IMR-90 (cell line): Measurements from ENCODE around the gene HIVEP1. TPM values are rescaled to one million over a fixed set of nuclear protein-coding genes. Genes with fewer than 3 reads are reported as not detected.

Source experiments
- ATAC-seq: fragments of 200-7000 bp; cut with Tn5 transposase; 2 replicates; pipeline ENCODE4 v1.9.1; 2020; ENCODE audit warnings: low read depth, mild to moderate bottlenecking, moderate library complexity
- BruUV-seq: library from RNA; stranded (reverse); fragments of 400-500 nt; replicated peaks from 2 replicates; lab custom pipeline; 2021; lab: Mats Ljungman, UMichigan
- CTCF ChIA-PET: fragments of 300-600 bp; formaldehyde crosslinking; extraction: SDS; loops from one replicate; lab custom pipeline; 2021; ENCODE audit warnings: antibody characterized with exemption; lab: Yijun Ruan, JAX
- POLR2A ChIA-PET: fragments of 300-600 bp; sonication (Branson Sonifier 250); formaldehyde crosslinking; loops from one replicate; lab custom pipeline; 2022; ENCODE audit warnings: antibody characterized with exemption; ENCODE audit not compliant: unreplicated experiment; lab: Charles Lee
- DNase-seq: peaks from one replicate; pipeline ENCODE4 v3.0.0; 2013
- H2AFZ ChIP-seq: replicated peaks from 2 replicates; pipeline ENCODE3; 2013; ENCODE audit warnings: low read length, mild to moderate bottlenecking; ENCODE audit not compliant: poor library complexity
- H2AK5ac ChIP-seq: 2 replicates; pipeline ENCODE4 v1.6.1; 2013; ENCODE audit warnings: low read depth, low read length, inconsistent platforms
- H2AK9ac ChIP-seq: replicated peaks from 2 replicates; pipeline ENCODE3; 2013; ENCODE audit warnings: mild to moderate bottlenecking, low read depth, low read length, moderate library complexity; ENCODE audit not compliant: poor library complexity
- H2BK120ac ChIP-seq: 2 replicates; pipeline ENCODE4 v1.6.1; 2013; ENCODE audit warnings: low read depth, low read length, inconsistent platforms
- H2BK15ac ChIP-seq: 3 replicates; pipeline ENCODE4 v1.6.1; 2013; ENCODE audit warnings: low read depth, low read length, inconsistent platforms
- H2BK20ac ChIP-seq: 2 replicates; pipeline ENCODE4 v1.6.1; 2013; ENCODE audit warnings: low read depth, mild to moderate bottlenecking, inconsistent platforms, low read length, moderate library complexity
- H2BK5ac ChIP-seq: 2 replicates; pipeline ENCODE4 v1.6.1; 2013; ENCODE audit warnings: mild to moderate bottlenecking, low read depth, low read length, inconsistent platforms; ENCODE audit not compliant: poor library complexity, severe bottlenecking
- H3K14ac ChIP-seq: replicated peaks from 2 replicates; pipeline ENCODE4 v1.6.1; 2013; ENCODE audit warnings: low read depth, low read length, inconsistent platforms
- H3K18ac ChIP-seq: 2 replicates; pipeline ENCODE4 v1.6.1; 2013; ENCODE audit warnings: low read depth, low read length, control low read depth
- H3K23ac ChIP-seq: 2 replicates; pipeline ENCODE4 v1.6.1; 2013; ENCODE audit warnings: low read depth, low read length, inconsistent platforms
- H3K27ac ChIP-seq: 2 replicates; pipeline ENCODE4 v1.5.1; 2013; ENCODE audit warnings: mild to moderate bottlenecking, control low read depth, low read length; ENCODE audit not compliant: insufficient read depth
- H3K27me3 ChIP-seq: 2 replicates; pipeline ENCODE4 v1.6.1; 2013; ENCODE audit warnings: low read length; ENCODE audit not compliant: control insufficient read depth, insufficient read depth
- H3K36me3 ChIP-seq: 2 replicates; pipeline ENCODE4 v1.6.1; 2013; ENCODE audit warnings: low read length, mixed read lengths; ENCODE audit not compliant: control insufficient read depth, insufficient read depth
- H3K4ac ChIP-seq: 2 replicates; pipeline ENCODE4 v1.6.1; 2013; ENCODE audit warnings: low read depth, low read length, inconsistent platforms
- H3K4me1 ChIP-seq: 2 replicates; pipeline ENCODE4 v1.6.1; 2013; ENCODE audit warnings: low read length, mixed read lengths; ENCODE audit not compliant: control insufficient read depth, insufficient read depth
- H3K4me2 ChIP-seq: 2 replicates; pipeline ENCODE4 v1.6.1; 2013; ENCODE audit warnings: low read depth, mild to moderate bottlenecking, control low read depth, low read length, moderate library complexity
- H3K4me3 ChIP-seq: 2 replicates; pipeline ENCODE4 v1.5.1; 2013; ENCODE audit warnings: low read depth, mild to moderate bottlenecking, control low read depth, low read length, moderate library complexity; ENCODE audit not compliant: insufficient read depth
- H3K56ac ChIP-seq: 2 replicates; pipeline ENCODE4 v1.6.1; 2013; ENCODE audit warnings: low read length, inconsistent platforms; ENCODE audit not compliant: insufficient read depth; ENCODE audit errors: extremely low read depth
- H3K79me1 ChIP-seq, 2 experiments: 2 replicates each; pipeline ENCODE4 v1.6.1; 2013; ENCODE audit warnings: low read length in 2 of 2, inconsistent platforms in 1 of 2, low read depth in 1 of 2
- H3K9ac ChIP-seq: 2 replicates; pipeline ENCODE4 v1.6.1; 2013; ENCODE audit warnings: low read depth, low read length, control low read depth
- H3K9me1 ChIP-seq: 2 replicates; pipeline ENCODE4 v1.6.1; 2013; ENCODE audit warnings: low read length, inconsistent platforms; ENCODE audit not compliant: insufficient read depth
- H3K9me3 ChIP-seq: 2 replicates; pipeline ENCODE4 v1.6.1; 2013; ENCODE audit warnings: low read length; ENCODE audit not compliant: control insufficient read depth, insufficient read depth
- H4K20me1 ChIP-seq: 2 replicates; pipeline ENCODE4 v1.6.1; 2013; ENCODE audit warnings: low read length, inconsistent platforms; ENCODE audit not compliant: insufficient read depth
- H4K5ac ChIP-seq: 2 replicates; pipeline ENCODE4 v1.6.1; 2013; ENCODE audit warnings: mild to moderate bottlenecking, low read depth, low read length, control low read depth
- H4K8ac ChIP-seq, 2 experiments: 2 replicates each; pipeline ENCODE4 v1.6.1; 2013; ENCODE audit warnings: low read depth in 2 of 2, low read length in 2 of 2, control low read depth in 1 of 2, inconsistent platforms in 1 of 2
- H4K91ac ChIP-seq: 2 replicates; pipeline ENCODE4 v1.6.1; 2013; ENCODE audit warnings: low read depth, low read length, inconsistent platforms; ENCODE audit not compliant: insufficient read depth
- CEBPB ChIP-seq: IDR thresholded peaks from 2 replicates; pipeline ENCODE4 v1.6.1; 2012; ENCODE audit warnings: low read depth, low read length, improper control_type of control experiment
- MAFK ChIP-seq: IDR thresholded peaks from 2 replicates; pipeline ENCODE4 v1.6.1; 2012; ENCODE audit warnings: low read depth, low read length, improper control_type of control experiment
- MAZ ChIP-seq: IDR thresholded peaks from 2 replicates; pipeline ENCODE4 v1.6.1; 2012; ENCODE audit warnings: low read depth, mild to moderate bottlenecking, low read length, improper control_type of control experiment, moderate library complexity, borderline replicate concordance
- RAD21 ChIP-seq: IDR thresholded peaks from 2 replicates; pipeline ENCODE4 v1.6.1; 2012; ENCODE audit warnings: low read length, improper control_type of control experiment
- WGBS, 2 experiments: methylation state at CpG; one replicate each; pipeline versions ENCODE4 v1.1.5 to v1.1.7; 2013; ENCODE audit warnings: missing lambda C conversion rate in 2 of 2; ENCODE audit not compliant: insufficient read length in 1 of 2; ENCODE audit errors: extremely low coverage in 2 of 2; 5-methylcytosine and 5-hydroxymethylcytosine counted together
- dilution Hi-C: fragments of 300-500 bp; cut with HindIII; formaldehyde crosslinking; loops from one replicate; pipeline ENCODE4 v1.14.3; 2018; ENCODE audit warnings: low sequenced_read_pairs; ENCODE audit not compliant: unreplicated experiment
- in situ Hi-C: fragments of 300-500 bp; cut with MboI; formaldehyde crosslinking; loops from 3 replicates; pipeline ENCODE4 v1.14.3; 2019; ENCODE audit warnings: low sequenced_read_pairs, inconsistent platforms, mixed read lengths
- intact Hi-C: fragments of 100-400 bp; cut with micrococcal nuclease; formaldehyde crosslinking; loops from 2 replicates; pipeline ENCODE4 v1.10.0; 2022
- polyA plus RNA-seq, 3 experiments: library from polyadenylated mRNA; depleted of rRNA; stranded (reverse); fragments of >200 nt; gene quantifications; 2 replicates each; pipeline ENCODE4 v1.2.3, GENCODE V29; 2012; ENCODE audit warnings: low replicate concordance in 1 of 3
- total RNA-seq: library from RNA; depleted of rRNA; stranded (reverse); fragments of >200 nt; gene quantifications from 2 replicates; pipeline ENCODE4 v1.2.3, GENCODE V29; 2012
- TF ChIP-seq, protein P1 (sequence below): fragments of 150-350 bp; IDR thresholded peaks from 2 replicates; pipeline ENCODE4 v1.6.1; 2017; ENCODE audit warnings: mild to moderate bottlenecking, antibody characterized with exemption, low read length, low read depth
- TF ChIP-seq, protein P2 (sequence below): conservative IDR thresholded peaks from 2 replicates; pipeline ENCODE4 v1.5.1; 2012; ENCODE audit warnings: mild to moderate bottlenecking, low read depth, low read length, improper control_type of control experiment

HIVEP1 gene
- total and polyA plus RNA-seq, 2 of the 4 experiments (the other 2 are of a cell fraction): 13.0 to 17.2 TPM

DNA sequence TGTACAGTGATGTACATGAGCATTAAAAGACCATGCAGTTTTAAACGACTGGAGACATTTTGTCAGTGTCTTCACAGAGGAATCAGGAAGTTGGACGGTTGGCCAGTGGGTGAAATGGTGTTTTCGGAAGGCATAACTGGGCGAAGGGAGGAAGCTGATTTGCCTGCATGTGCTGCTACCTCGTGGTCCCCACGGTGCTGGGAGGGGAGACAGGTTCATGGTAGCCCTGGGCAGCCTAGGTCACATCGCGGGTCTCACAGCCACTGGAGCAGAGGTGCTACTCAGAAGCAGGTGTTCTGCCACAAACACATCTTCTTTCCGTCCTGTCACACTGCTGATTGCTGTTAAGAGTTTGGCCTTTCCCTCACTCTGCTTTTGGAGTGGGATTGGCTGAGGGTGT, 35.2 kb downstream of the HIVEP1 start:
- H2BK120ac ChIP-seq: no peak overlapping the region
- WGBS, 2 experiments: 92% methylated on average over 6 of the region's 9 CpGs; no CpG with 5 or more reads in 1 of the 2 experiments
- BruUV-seq: no TSS peak

More for the DNA sequence above, 35.2 kb downstream of the HIVEP1 start:
- no peak overlapping the region for H2AFZ ChIP-seq
- H3K14ac ChIP-seq: 0 out of 2 replicates have a peak overlapping the region, but pooled peaks have one; percentile 39
- H4K5ac ChIP-seq: no peak overlapping the region
- H3K18ac ChIP-seq: no peak overlapping the region
- no peak overlapping the region for H3K4me3 ChIP-seq
- H3K56ac ChIP-seq: no peak overlapping the region
- POLR2A ChIA-PET: no interaction called here
- H3K9me3 ChIP-seq: no peaks in the 10 kb centered on the region
- intact Hi-C loops: no loop called here
- peaks cover 16% of the 10 kb centered on the region for H3K9me1 ChIP-seq
- peak overlapping the region; percentile 57 for H2AK9ac ChIP-seq
- DNase-seq (no peak), ATAC-seq (no peak)
- H4K8ac ChIP-seq: no peak overlapping the region
- H3K23ac ChIP-seq: no peak overlapping the region
- H3K36me3 ChIP-seq: no peaks in the 10 kb centered on the region
- H2BK15ac ChIP-seq: no peak overlapping the region
- H3K4ac ChIP-seq: peak overlapping the region; percentile 40; the same call in 1 of the 2 replicates
- 0 out of 2 replicates have a peak, but pooled peaks cover 3% of the 10 kb centered on the region for H4K20me1 ChIP-seq
- no peak overlapping the region for H3K4me2 ChIP-seq
- dilution Hi-C loops: no loop called here
- no peak overlapping the region for H3K9ac ChIP-seq
- CTCF ChIA-PET: no interaction called here
- H2AK5ac ChIP-seq: peak overlapping the region; percentile 23; the same call in 1 of the 2 replicates
- H2BK5ac ChIP-seq: no peak overlapping the region
- peaks cover 12% of the 10 kb centered on the region for H3K4me1 ChIP-seq
- H4K91ac ChIP-seq: no peak overlapping the region; the same call in 1 of the 2 replicates
- H2BK20ac ChIP-seq: 0 out of 2 replicates have a peak overlapping the region, but pooled peaks have one; percentile 5
- TF ChIP-seq MAZ (no peak), RAD21 (no peak), CEBPB (no peak), MAFK (no peak)
- TF ChIP-seq, protein P1, sequence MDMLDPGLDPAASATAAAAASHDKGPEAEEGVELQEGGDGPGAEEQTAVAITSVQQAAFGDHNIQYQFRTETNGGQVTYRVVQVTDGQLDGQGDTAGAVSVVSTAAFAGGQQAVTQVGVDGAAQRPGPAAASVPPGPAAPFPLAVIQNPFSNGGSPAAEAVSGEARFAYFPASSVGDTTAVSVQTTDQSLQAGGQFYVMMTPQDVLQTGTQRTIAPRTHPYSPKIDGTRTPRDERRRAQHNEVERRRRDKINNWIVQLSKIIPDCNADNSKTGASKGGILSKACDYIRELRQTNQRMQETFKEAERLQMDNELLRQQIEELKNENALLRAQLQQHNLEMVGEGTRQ: no peak
- TF ChIP-seq, protein P2, sequence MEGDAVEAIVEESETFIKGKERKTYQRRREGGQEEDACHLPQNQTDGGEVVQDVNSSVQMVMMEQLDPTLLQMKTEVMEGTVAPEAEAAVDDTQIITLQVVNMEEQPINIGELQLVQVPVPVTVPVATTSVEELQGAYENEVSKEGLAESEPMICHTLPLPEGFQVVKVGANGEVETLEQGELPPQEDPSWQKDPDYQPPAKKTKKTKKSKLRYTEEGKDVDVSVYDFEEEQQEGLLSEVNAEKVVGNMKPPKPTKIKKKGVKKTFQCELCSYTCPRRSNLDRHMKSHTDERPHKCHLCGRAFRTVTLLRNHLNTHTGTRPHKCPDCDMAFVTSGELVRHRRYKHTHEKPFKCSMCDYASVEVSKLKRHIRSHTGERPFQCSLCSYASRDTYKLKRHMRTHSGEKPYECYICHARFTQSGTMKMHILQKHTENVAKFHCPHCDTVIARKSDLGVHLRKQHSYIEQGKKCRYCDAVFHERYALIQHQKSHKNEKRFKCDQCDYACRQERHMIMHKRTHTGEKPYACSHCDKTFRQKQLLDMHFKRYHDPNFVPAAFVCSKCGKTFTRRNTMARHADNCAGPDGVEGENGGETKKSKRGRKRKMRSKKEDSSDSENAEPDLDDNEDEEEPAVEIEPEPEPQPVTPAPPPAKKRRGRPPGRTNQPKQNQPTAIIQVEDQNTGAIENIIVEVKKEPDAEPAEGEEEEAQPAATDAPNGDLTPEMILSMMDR: no peak
- no peak overlapping the region for H3K27ac ChIP-seq
- H3K27me3 ChIP-seq: no peaks in the 10 kb centered on the region
- in situ Hi-C loops: no loop called here
- peaks cover 26 to 52% of the 10 kb centered on the region in 2 experiments for H3K79me1 ChIP-seq
